Activated CD8-positive, alpha-beta T cell treated with anti-CD3 and anti-CD28 coated beads, Interleukin-2, amount 10 ng/mL, durations not matched to agents 7 days and 5 days (primary cell): ENCODE measurements around the gene GSG1L. TPM values are rescaled to one million over a fixed set of nuclear protein-coding genes. Genes with fewer than 3 reads are reported as not detected.

Experiments
- ATAC-seq: fragments of 150-1000 bp; cut with Tn5 transposase; one replicate; pipeline ENCODE4 v1.10.0; 2021; ENCODE audit warnings: moderate library complexity
- CTCF ChIA-PET: fragments of 350-600 bp; sonication (Branson Sonifier 250); formaldehyde crosslinking; loops from one replicate; lab custom pipeline; 2021; ENCODE audit warnings: antibody characterized with exemption; lab: Charles Lee
- POLR2A ChIA-PET: fragments of 350-600 bp; sonication (Branson Sonifier 250); formaldehyde crosslinking; loops from one replicate; lab custom pipeline; 2021; ENCODE audit warnings: antibody characterized with exemption; lab: Charles Lee
- DNase-seq: peaks from one replicate; pipeline ENCODE4 v3.0.0-alpha.2; 2020
- H3K27ac Mint-ChIP-seq: one replicate; pipeline ENCODE4 v1.8.0; 2021; ENCODE audit warnings: mild to moderate bottlenecking, mixed read lengths
- H3K27me3 Mint-ChIP-seq: one replicate; pipeline ENCODE4 v1.8.0; 2021; ENCODE audit warnings: low read depth, mixed read lengths
- H3K36me3 Mint-ChIP-seq: one replicate; pipeline ENCODE4 v1.8.0; 2021; ENCODE audit warnings: low read depth, mixed read lengths
- H3K4me1 Mint-ChIP-seq: one replicate; pipeline ENCODE4 v1.8.0; 2021; ENCODE audit warnings: low read depth, mixed read lengths
- H3K4me3 Mint-ChIP-seq: one replicate; pipeline ENCODE4 v1.8.0; 2021; ENCODE audit warnings: mild to moderate bottlenecking, mixed read lengths
- H3K9me3 Mint-ChIP-seq: one replicate; pipeline ENCODE4 v1.8.0; 2022; ENCODE audit warnings: mixed read lengths; ENCODE audit not compliant: insufficient read depth
- total RNA-seq, 2 experiments: library from RNA; stranded (reverse); gene quantifications; one replicate each; pipeline ENCODE4 v1.2.3, GENCODE V29; 2021

The GSG1L gene
- total RNA-seq, 2 experiments from 2014 or later = 0.08 to 0.39 TPM

DNA sequence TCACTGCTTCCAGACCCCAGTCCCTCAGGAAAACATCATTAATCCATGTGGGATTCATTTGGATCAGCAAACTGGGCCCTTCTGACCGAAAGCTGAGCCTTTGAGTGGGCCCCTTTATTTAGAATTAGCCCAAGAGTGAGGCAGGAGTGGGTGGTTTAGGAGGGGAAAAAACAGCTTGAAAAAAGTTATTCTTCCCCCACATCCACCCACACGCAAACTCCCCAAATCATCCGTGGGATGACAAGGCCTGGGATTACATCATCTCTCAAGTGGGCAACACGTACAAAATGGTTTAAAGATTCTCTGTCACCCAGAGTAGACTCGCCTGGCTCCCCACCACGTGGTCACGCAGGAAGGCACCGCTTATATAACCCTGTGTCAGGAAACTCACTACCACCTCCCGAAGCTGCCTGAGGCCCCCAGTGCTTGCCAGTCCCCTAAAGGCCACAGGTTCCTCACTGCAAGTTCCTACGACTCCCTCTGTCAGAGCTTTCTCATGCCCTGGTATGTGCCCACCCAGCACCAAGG, 27.6 kb downstream of the GSG1L start:
- no peaks in the 10 kb centered on the region for H3K27me3 Mint-ChIP-seq
- H3K4me3 Mint-ChIP-seq = no peak overlapping the region
- ATAC-seq (no peak), DNase-seq (no peak)
- H3K36me3 Mint-ChIP-seq = no peaks in the 10 kb centered on the region
- no peak overlapping the region for H3K27ac Mint-ChIP-seq
- CTCF ChIA-PET = interaction anchor here (1.7 kb wide), 1 partner anchor 63 kb away, joined by 6 read pairs; no protein-coding TSS in a partner anchor
- H3K9me3 Mint-ChIP-seq = no peaks in the 10 kb centered on the region
- POLR2A ChIA-PET = interaction anchor here (0.5 kb wide), 1 partner anchor 11 kb away, joined by 3 read pairs; no protein-coding TSS in a partner anchor
- H3K4me1 Mint-ChIP-seq = no peaks in the 10 kb centered on the region

DNA sequence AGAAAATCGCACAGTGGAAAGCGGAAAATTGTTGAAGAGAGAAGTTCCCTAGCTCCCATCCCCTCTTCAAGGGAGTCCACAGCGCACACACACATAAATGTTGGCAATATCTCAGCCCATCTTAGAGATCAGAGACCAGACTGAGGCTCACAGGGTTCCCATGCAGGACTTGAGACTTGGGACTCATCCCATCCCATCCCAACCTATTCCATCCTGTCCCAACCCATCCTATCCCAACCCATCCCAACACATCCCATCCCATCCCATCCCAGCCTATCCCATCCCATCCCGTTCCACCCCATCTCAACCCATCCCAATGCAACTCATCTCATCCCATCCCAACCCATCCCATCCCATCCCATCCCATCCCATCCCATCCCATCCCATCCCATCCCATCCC, 29.6 kb downstream of the GSG1L start:
- Mint-ChIP-seq H3K9me3 (no peaks in the 10 kb centered on the region), H3K4me3 (no peak overlapping the region), H3K27ac (no peak overlapping the region), H3K4me1 (no peaks in the 10 kb centered on the region), H3K27me3 (peaks cover 2% of the 10 kb centered on the region), H3K36me3 (no peaks in the 10 kb centered on the region)
- ATAC-seq (no peak), DNase-seq (no peak)
- POLR2A ChIA-PET = no interaction called here
- CTCF ChIA-PET = no interaction called here

DNA sequence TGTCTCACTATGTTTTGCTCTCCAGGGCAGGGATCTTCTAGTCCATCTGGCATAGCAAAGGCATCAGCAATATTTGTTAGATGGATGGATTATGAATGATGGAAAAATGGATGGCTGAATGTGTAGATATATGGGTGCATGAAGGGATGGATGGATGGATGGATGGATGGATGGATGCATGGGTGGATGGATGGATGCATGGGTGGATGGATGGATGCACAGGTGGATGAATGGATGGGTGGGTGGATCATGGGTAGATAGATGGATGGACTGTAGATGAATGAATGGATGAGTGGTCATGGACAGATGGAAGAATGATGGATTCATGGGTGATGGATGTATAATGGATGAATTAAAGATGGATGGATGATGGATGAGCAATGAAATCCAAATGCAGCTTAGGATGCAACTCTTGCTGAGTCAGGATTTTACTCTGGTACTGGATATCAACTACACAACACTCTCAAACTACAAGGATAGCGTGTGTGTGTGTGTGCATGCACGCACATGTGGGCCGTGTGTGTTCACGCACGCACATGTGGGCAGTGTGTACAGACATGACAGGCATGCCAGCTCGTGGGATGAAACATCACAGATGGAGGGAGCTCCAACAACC, 34.0 kb downstream of the GSG1L start:
- no peaks in the 10 kb centered on the region for H3K4me1 Mint-ChIP-seq
- H3K27ac Mint-ChIP-seq = no peak overlapping the region
- ChIA-PET CTCF (interaction anchor here (1.1 kb wide), 1 partner anchor 15 kb away, joined by 3 read pairs; no protein-coding TSS in a partner anchor), POLR2A (no interaction called here)
- H3K36me3 Mint-ChIP-seq = no peaks in the 10 kb centered on the region
- ATAC-seq (no peak), DNase-seq (no peak)
- H3K27me3 Mint-ChIP-seq = peaks cover 2% of the 10 kb centered on the region
- H3K9me3 Mint-ChIP-seq = no peaks in the 10 kb centered on the region
- H3K4me3 Mint-ChIP-seq = no peak overlapping the region

DNA sequence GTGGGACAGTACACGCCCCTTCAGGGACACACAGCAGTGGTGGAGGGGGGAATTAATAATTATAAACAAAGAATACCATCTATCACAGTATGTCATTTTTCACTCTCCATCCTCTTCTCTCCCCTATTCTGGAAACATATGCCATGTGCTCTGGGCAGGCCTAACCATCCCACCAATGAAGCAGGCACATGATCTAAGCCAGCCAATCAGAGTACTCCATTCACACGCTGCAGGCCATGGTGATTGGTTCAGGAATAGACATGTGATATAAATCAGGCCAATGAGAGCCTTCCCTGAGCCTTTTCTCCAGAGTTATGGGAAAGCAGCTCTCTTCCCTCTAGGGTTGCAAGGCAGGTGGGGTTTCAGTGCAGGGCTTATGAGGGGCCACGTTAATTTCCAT, 36.5 kb downstream of the GSG1L start:
- DNase-seq (no peak), ATAC-seq (no peak)
- no peak overlapping the region for H3K4me3 Mint-ChIP-seq
- no peak overlapping the region for H3K27ac Mint-ChIP-seq
- peaks cover 2% of the 10 kb centered on the region for H3K27me3 Mint-ChIP-seq
- no peaks in the 10 kb centered on the region for H3K36me3 Mint-ChIP-seq
- ChIA-PET POLR2A (no interaction called here), CTCF (no interaction called here)
- H3K4me1 Mint-ChIP-seq = no peaks in the 10 kb centered on the region
- no peaks in the 10 kb centered on the region for H3K9me3 Mint-ChIP-seq

DNA sequence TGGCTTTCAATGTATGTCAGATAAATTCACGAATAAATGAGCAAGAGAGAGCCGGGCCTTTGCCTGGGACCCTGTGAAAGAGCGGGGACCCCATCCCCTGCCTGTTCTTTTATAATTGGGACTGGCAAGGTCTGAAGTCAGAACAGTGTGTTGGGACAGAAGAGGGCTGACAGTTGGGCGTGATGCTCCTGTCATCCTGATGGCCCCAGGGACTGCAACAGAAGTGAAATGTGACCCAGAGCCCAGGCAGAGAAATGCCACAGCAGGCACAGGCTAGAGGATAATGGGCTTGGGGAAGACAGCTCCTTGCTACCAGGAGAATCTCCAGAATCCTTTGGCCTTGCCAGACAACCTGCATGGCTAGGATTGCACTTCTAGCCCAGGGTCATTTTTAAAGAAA, 37.9 kb downstream of the GSG1L start:
- ChIA-PET POLR2A (no interaction called here), CTCF (no interaction called here)
- H3K36me3 Mint-ChIP-seq = no peaks in the 10 kb centered on the region
- H3K4me3 Mint-ChIP-seq = no peak overlapping the region
- H3K27ac Mint-ChIP-seq = no peak overlapping the region
- no peaks in the 10 kb centered on the region for H3K4me1 Mint-ChIP-seq
- H3K9me3 Mint-ChIP-seq = no peaks in the 10 kb centered on the region
- no peak for DNase-seq
- no peak for ATAC-seq
- H3K27me3 Mint-ChIP-seq = peaks cover 2% of the 10 kb centered on the region

DNA sequence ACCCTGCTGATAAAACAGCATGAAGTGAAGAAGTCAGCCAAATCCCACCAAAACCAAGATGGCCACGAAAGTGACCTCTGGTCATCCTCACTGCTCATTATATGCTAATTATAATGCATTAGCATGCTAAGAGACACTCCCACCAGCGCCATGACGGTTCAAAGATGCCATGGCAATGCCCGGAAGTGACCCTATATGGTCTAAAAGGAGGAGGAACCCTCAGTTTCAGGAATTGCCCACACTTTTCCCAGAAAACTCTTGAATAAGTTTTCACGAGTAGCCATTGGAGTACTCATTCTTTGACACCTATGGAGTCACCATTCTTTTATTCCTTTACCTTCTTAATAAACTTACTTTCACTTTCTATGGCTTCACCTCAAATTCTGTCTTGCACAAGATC, 44.3 kb downstream of the GSG1L start:
- no peak for ATAC-seq
- DNase-seq = no peak
- Mint-ChIP-seq H3K27ac (no peak overlapping the region), H3K4me3 (no peak overlapping the region), H3K9me3 (no peaks in the 10 kb centered on the region), H3K4me1 (peaks cover 4% of the 10 kb centered on the region), H3K36me3 (no peaks in the 10 kb centered on the region), H3K27me3 (peaks cover 17% of the 10 kb centered on the region)
- ChIA-PET POLR2A (no interaction called here), CTCF (no interaction called here)

DNA sequence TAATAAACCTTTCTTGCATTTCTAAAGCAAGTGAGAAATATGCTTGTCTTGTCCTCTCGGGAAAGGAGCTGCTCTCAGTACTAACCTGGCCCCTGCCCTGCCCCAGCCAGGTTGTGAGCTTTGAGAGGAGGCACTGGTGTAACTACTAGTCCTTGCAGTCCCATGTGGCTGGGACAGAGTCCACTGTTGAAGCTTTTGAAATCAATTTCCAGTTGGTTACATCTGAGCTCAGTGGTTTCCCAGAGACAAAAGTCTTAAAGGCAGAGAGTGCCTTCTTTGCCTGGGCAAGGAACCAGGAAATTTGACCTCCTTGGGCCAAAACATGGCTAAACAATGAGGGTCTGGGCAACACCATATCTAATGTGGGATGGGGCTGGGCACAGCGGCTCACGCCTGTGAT, 48.7 kb downstream of the GSG1L start:
- POLR2A ChIA-PET = no interaction called here
- H3K27ac Mint-ChIP-seq = no peak overlapping the region
- no peak overlapping the region for H3K4me3 Mint-ChIP-seq
- DNase-seq = no peak
- H3K27me3 Mint-ChIP-seq = peaks cover 26% of the 10 kb centered on the region
- no peaks in the 10 kb centered on the region for H3K36me3 Mint-ChIP-seq
- CTCF ChIA-PET = interaction anchor here (0.9 kb wide), 1 partner anchor 14 kb away, joined by 3 read pairs; no protein-coding TSS in a partner anchor
- peaks cover 20% of the 10 kb centered on the region for H3K4me1 Mint-ChIP-seq
- no peak for ATAC-seq
- H3K9me3 Mint-ChIP-seq = no peaks in the 10 kb centered on the region

DNA sequence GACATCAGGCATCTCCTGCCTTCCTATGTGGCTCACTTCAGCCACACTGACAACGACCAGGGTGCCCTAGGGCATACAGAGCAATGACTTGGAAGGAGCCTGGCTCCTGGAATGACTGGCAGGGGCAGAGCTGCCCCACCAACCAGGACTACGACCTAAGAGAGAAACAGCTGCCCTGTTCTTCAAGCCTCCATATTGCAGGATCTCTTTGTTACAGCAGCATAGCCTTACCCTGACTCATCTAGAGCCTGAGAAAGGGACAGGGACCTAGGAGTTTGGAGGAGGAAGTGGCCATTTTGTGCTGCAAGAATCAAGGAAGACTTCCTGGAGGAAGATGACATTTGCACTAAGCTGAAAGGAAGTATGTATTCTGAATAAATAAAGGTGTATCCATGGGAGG, 49.6 kb downstream of the GSG1L start:
- ATAC-seq = no peak
- Mint-ChIP-seq H3K27me3 (peaks cover 30% of the 10 kb centered on the region), H3K27ac (no peak overlapping the region), H3K9me3 (no peaks in the 10 kb centered on the region), H3K36me3 (no peaks in the 10 kb centered on the region), H3K4me3 (no peak overlapping the region), H3K4me1 (peaks cover 21% of the 10 kb centered on the region)
- no peak for DNase-seq
- ChIA-PET CTCF (no interaction called here), POLR2A (no interaction called here)

DNA sequence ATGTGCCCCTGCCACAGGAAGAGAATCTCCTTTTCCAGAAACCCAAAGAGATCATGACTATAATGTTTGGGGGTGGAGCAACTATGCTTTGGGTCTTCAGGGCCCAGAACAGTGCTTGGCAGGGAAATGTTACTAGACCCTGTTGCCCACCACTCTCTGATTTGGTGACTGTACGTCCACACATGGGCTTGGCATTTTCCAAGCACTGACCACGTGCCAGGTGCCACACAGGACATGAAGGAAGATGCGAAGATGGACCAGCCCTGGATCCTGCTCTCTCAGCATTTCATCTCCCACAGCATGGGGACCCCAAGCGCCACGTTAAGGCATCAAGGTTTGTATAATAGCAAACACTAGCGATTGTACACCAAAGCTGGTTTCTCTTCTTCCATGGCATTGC, 50.1 kb downstream of the GSG1L start:
- POLR2A ChIA-PET = no interaction called here
- Mint-ChIP-seq H3K4me1 (peaks cover 19% of the 10 kb centered on the region), H3K9me3 (no peaks in the 10 kb centered on the region), H3K27me3 (peaks cover 27% of the 10 kb centered on the region), H3K27ac (no peak overlapping the region), H3K4me3 (no peak overlapping the region), H3K36me3 (no peaks in the 10 kb centered on the region)
- CTCF ChIA-PET = no interaction called here
- DNase-seq (no peak), ATAC-seq (no peak)

DNA sequence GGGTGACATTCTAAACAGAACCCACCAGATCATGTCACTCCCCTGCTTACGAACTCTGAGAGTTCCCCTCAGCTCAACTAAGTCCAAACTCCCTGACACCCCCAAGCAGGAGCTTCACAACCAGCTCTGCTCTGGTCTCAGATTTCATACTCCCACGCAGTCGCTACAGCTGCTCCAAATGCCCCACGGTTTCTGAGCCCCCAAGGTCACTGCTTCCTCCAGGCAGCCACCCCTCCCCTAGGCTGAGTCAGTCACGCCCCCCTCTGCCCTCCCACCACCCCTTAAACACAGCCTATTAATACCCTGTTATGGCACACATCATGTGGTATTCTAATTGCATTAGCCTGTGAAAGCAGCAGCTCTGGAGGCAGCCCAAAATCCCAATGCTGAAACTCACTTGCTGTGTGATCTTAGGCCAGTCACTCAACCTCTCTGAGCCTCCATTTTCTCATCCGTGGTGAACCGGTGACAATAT, 51.5 kb downstream of the GSG1L start:
- ChIA-PET POLR2A (no interaction called here), CTCF (interaction anchor here (1.5 kb wide), 1 partner anchor 59 kb away, joined by 3 read pairs; no protein-coding TSS in a partner anchor)
- Mint-ChIP-seq H3K4me3 (no peak overlapping the region), H3K9me3 (no peaks in the 10 kb centered on the region), H3K36me3 (no peaks in the 10 kb centered on the region), H3K27ac (no peak overlapping the region), H3K27me3 (peaks cover 21% of the 10 kb centered on the region), H3K4me1 (peaks cover 17% of the 10 kb centered on the region)
- no peak for ATAC-seq
- DNase-seq = no peak

DNA sequence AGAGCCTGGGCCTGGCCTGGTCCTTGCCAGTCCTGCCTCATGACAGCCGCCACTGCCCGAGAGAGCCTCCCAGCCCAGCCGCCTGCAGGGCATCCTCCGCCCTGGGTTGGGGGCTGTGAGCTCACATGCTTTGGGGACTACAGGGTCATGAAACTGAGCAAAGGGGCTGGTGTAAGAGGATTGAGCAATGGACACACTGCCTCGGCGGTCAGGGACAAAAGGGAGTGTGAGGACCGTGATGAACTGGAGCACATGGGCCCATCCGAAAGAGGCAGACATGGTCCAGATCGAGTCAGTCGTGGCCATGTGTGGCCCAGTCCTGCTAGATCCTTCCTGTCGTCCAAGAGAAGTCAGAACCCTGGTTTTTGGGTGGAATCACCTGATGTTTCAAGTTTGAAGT, 52.3 kb downstream of the GSG1L start:
- H3K27ac Mint-ChIP-seq = peak overlapping the region; percentile 64
- peaks cover 17% of the 10 kb centered on the region for H3K4me1 Mint-ChIP-seq
- CTCF ChIA-PET = interaction anchor here (1.5 kb wide), 1 partner anchor 59 kb away, joined by 3 read pairs; no protein-coding TSS in a partner anchor
- H3K36me3 Mint-ChIP-seq = no peaks in the 10 kb centered on the region
- DNase-seq (no peak), ATAC-seq (no peak)
- no peak overlapping the region for H3K4me3 Mint-ChIP-seq
- H3K27me3 Mint-ChIP-seq = peaks cover 18% of the 10 kb centered on the region
- POLR2A ChIA-PET = no interaction called here
- H3K9me3 Mint-ChIP-seq = no peaks in the 10 kb centered on the region

DNA sequence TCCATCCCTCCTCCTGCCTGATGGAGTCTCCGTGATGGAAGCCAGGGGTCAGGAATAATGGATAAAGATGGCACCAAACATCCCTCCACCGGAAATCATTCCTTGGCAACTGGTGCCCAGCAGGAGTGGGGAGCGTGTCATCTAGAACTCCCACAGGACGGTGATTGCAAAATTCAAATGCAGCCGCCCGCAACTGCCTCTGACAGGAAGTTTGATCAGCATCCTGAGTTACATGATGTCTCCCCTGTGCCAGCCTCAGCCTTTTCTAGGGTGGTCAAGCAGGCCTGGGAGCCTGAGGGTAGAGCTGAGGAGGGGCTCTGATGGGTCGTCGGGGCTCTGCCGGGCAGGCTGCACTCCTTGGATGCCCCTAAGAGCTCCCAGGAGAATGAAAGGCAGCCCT, 52.8 kb downstream of the GSG1L start:
- H3K27me3 Mint-ChIP-seq = peaks cover 18% of the 10 kb centered on the region
- POLR2A ChIA-PET = no interaction called here
- no peak for ATAC-seq
- H3K36me3 Mint-ChIP-seq = no peaks in the 10 kb centered on the region
- H3K4me3 Mint-ChIP-seq = no peak overlapping the region
- CTCF ChIA-PET = no interaction called here
- H3K27ac Mint-ChIP-seq = peak overlapping the region; percentile 64
- H3K9me3 Mint-ChIP-seq = no peaks in the 10 kb centered on the region
- DNase-seq = peak; percentile 33
- peaks cover 17% of the 10 kb centered on the region for H3K4me1 Mint-ChIP-seq
